GM18502 (cell line): ENCODE results near the gene QPCTL.
"Not testable (repeated sequence)": the region's sequence is repeated elsewhere in the genome, so short reads cannot be mapped to it uniquely, and the experiment has no call there.

Source experiments
- ATAC-seq: cut with Tn5 transposase; IDR thresholded peaks from one replicate; pipeline ENCODE4 v1.9.1; 2021; ENCODE audit warnings: mild to moderate bottlenecking; ENCODE audit not compliant: unreplicated experiment, poor library complexity

The QPCTL gene

GRCh38 chr19:45716359-45717130, 24.1 kb downstream of the QPCTL start:
- no peak for ATAC-seq

- peak; percentile 85 for ATAC-seq
Measured at GRCh38 chr19:45717131-45717982, 24.9 kb downstream of the QPCTL start.

- ATAC-seq: no peak
Measured at GRCh38 chr19:45717983-45718650, 25.7 kb downstream of the QPCTL start.

- ATAC-seq: not testable (repeated sequence)
Measured at GRCh38 chr19:45720065-45720464, 27.6 kb downstream of the QPCTL start.

- ATAC-seq: not testable (repeated sequence)
Measured at GRCh38 chr19:45728683-45729082, 36.2 kb downstream of the QPCTL start.

- no peak for ATAC-seq
Measured at GRCh38 chr19:45729800-45730290, 37.4 kb downstream of the QPCTL start.

- ATAC-seq: peak; percentile 91
Measured at GRCh38 chr19:45730368-45731288, 38.2 kb downstream of the QPCTL start, which contains the start of gene FBXO46. FBXO46 (minus strand) TSS chr19:45730896; CDS start chr19:45713495, 17,401 bp downstream.

GRCh38 chr19:45733160-45733810, 40.8 kb downstream of the QPCTL start, which contains the start of gene MEIOSIN:
MEIOSIN (plus strand) TSS chr19:45733439; CDS start chr19:45735377, 1,938 bp downstream.
- no peak for ATAC-seq

- no peak for ATAC-seq
Measured at GRCh38 chr19:45739498-45740439, 47.3 kb downstream of the QPCTL start.

- no peak for ATAC-seq
Measured at GRCh38 chr19:45742969-45743368, 50.5 kb downstream of the QPCTL start.

GRCh38 chr19:45745606-45746005, 53.1 kb downstream of the QPCTL start:
- no peak for ATAC-seq

- ATAC-seq: no peak
Measured at GRCh38 chr19:45746866-45747265, 54.4 kb downstream of the QPCTL start.

- no peak for ATAC-seq
Measured at GRCh38 chr19:45747513-45747912, 55.0 kb downstream of the QPCTL start.

GRCh38 chr19:45751483-45751882, 59.0 kb downstream of the QPCTL start:
- not testable (repeated sequence) for ATAC-seq

GRCh38 chr19:45752639-45753038, 60.2 kb downstream of the QPCTL start:
- ATAC-seq: no peak

GRCh38 chr19:45753548-45753947, 61.1 kb downstream of the QPCTL start:
- no peak for ATAC-seq
